GM23248 (cell line): ENCODE data around the gene ZBTB4.

Experiments
- EZH2 ChIP-seq: fragments of 200-600 bp; sonication (generic); IDR thresholded peaks from 2 replicates; pipeline ENCODE4 v1.6.1; 2018; ENCODE audit warnings: antibody characterized with exemption, mild to moderate bottlenecking; ENCODE audit not compliant: insufficient read depth, poor library complexity, severe bottlenecking
- EZH2phosphoT487 ChIP-seq: fragments of 200-600 bp; sonication (generic); IDR thresholded peaks from 2 replicates; pipeline ENCODE4 v1.6.1; 2018; ENCODE audit warnings: antibody characterized with exemption, moderate library complexity, mild to moderate bottlenecking, low read depth; ENCODE audit not compliant: insufficient read depth

DNA sequence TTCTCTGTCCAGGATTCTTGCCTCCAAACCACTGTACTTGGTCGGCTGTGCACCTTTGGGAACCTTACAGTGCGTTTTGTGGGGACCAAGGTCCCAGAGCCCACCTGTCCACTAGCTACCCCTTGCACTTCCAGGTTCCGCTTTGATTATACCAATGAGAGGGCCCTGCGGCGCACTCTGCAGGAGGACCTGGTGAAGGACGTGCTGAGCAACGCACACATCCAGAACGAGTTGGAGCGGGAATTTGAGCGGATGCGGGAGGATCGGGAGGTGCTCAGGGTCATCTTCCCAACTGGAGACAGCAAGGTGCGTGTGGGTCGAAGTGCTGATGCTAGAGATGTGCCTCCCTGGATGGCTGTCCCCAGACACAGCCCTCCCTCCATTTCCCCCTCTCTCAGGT, 23.6 kb upstream of the ZBTB4 start:
- no peak for TF ChIP-seq EZH2
- no peak for TF ChIP-seq EZH2phosphoT487
